ENCODE results near the gene DNAH11.

- TF ChIP-seq CTCF (IDR thresholded peaks at IDR 0.05) (no peak), EZH2 (IDR thresholded peaks at IDR 0.05) (no peak), EZH2phosphoT487 (IDR thresholded peaks at IDR 0.05) (no peak)
Measured at GRCh38 chr7:21538936-21539495, 3.8 kb upstream of the DNAH11 start.

All from neural progenitor cell (in vitro differentiated cells).